Thyroid gland (tissue), 4 donors: ENCODE measurements around the gene SHISA5.

Source experiments
- CTCF ChIP-seq, 6 experiments: fragments of 200-600 bp in 3 of 6; fragments of 450-650 bp in 3 of 6; sonication (generic) in 3 of 6; IDR thresholded peaks; one replicate each; pipeline ENCODE4 v1.5.1; 2016 to 2019; ENCODE audit warnings: antibody characterized with exemption in 6 of 6, mild to moderate bottlenecking in 2 of 6, inconsistent platforms in 1 of 6, moderate library complexity in 1 of 6
- POLR2A ChIP-seq, 2 donors: fragments of 450-650 bp; IDR thresholded peaks; one replicate each; pipeline ENCODE4 v1.6.1; 2017; ENCODE audit warnings: antibody characterized with exemption in 2 of 2, mild to moderate bottlenecking in 2 of 2, moderate library complexity in 1 of 2

GRCh38 chr3:48467473-48468267 lies 36.3 kb downstream of the SHISA5 start:
- no peak for TF ChIP-seq CTCF (IDR thresholded peaks at IDR 0.05)
- TF ChIP-seq POLR2A (IDR thresholded peaks at IDR 0.05) = no peak
